GM21447 (cell line): ENCODE results near the gene BEST3.
A peak's percentile ranks its signal among the peaks of the same experiment; 100 is the strongest.
"Not testable (repeated sequence)": the region's sequence is repeated elsewhere in the genome, so short reads cannot be mapped to it uniquely, and the experiment has no call there.

ENCODE experiments used
- ATAC-seq: cut with Tn5 transposase; IDR thresholded peaks from one replicate; pipeline ENCODE4 v1.9.1; 2021; ENCODE audit not compliant: unreplicated experiment

BEST3 gene

GRCh38 chr12:69653703-69654102 lies 45.4 kb downstream of the BEST3 start:
- ATAC-seq = no peak

- ATAC-seq = no peak
Measured at GRCh38 chr12:69651922-69652321, 47.2 kb downstream of the BEST3 start.

- no peak for ATAC-seq
Measured at GRCh38 chr12:69649529-69649928, 49.6 kb downstream of the BEST3 start.

GRCh38 chr12:69648476-69648875 lies 50.6 kb downstream of the BEST3 start:
- no peak for ATAC-seq

GRCh38 chr12:69647178-69647577 lies 51.9 kb downstream of the BEST3 start:
- no peak for ATAC-seq

DNA sequence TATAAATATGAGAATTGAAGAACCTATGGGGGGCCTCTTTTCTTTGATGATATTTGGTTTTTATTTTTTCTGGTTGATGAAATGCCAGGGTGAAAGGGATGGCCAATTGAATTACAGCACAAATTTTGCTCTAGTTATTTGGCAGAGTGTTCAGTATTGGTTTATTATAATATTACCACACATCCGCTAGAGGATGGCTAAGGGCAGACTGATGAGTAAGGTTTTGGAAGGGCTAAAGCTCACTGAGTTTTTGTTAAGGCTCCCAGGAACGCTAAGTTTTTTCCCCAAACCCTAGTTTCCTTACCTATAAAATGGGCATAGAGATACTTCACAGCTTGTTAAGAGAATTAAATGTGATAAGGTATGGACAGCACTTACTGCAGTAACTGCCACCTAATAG lies 54.1 kb downstream of the BEST3 start:
- no peak for ATAC-seq

- no peak for ATAC-seq
Measured at GRCh38 chr12:69644511-69644910, 54.6 kb downstream of the BEST3 start.

DNA sequence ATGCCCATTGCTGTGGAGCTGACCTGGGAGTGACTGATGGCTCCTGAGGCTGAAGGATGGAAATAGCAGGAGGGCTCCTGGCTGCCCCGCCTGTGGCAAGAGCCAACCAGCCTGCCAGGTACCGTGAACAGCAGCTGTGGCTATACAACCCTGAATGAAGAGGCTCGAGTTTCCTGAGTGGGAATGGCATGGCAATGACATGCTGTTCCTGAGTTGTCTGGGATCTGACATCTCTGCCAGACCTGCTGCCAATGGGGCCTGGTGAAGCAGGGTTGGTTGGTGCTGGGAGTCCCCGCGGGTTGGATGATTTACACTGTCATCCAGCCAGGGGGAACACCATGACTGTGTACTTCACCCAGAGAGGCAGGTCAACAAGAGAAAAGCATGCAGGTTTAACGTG lies 56.6 kb downstream of the BEST3 start:
- no peak for ATAC-seq

GRCh38 chr12:69641546-69641945 lies 57.6 kb downstream of the BEST3 start:
- no peak for ATAC-seq

DNA sequence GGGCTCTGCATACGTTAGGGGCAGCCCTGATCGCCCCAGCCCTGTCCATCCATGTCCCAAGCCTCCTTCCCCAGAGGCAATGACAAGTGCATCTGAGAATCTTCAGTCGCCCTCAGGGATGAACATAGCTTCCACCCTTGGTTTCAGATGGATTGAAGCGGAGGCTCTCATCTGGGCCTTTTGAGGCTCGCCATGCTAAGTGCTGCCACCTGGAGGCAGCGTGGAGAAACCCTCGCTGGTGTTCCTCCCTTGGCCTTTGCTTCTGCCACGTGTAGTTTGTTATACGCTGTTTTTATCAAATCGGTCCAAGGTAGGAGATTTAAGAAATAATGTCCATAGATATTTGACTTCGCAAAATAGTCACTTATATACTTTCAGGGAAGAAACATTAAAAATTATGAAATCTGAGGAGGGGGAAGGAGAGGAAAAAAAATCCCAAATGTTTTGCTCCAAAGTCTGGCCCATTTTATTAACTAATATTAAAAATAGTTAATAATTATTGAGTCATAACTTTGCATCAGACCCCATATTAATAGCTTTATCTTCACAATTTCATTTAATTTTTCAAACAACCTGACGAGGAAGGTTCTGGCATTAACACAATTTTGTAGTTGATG lies 59.6 kb downstream of the BEST3 start:
- ATAC-seq = peak; percentile 79

DNA sequence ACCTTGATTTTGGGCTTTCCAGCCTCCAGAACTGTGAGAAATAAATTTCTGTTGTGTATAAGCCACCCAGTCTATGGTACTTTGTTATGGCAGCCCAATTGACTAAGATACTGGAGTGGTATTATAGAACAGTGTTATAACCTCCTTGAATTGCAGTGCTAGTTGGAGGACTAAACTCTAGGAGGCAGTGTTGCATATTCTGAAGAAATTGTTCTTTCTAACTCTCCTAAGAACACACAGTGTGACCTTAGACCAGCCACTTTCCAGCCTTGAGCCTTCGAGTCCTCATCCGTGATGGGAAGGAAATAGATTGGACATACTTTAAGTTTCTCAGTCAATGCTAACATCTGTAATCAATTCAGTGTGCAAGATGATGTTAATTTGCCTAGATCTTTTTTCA lies 66.0 kb downstream of the BEST3 start:
- ATAC-seq = no peak

DNA sequence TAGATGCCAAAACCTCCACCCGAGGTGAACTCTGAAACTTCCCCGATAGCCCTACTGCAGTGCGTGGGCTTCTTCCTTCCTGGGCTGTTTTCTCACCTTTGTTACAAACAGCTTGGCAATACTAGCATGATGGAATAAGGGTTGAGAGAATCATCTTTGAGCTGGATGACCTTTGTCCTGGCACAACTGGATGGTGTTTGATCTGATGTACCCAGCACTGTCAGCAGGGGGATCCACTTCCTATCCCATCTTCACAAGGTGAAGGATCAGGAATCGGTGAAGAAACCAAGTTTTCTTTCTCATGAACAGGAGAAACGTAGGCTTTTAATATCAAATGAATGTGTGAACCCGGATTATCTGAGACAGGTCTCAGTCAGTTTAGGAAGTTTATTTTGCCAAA lies 68.9 kb downstream of the BEST3 start:
- no peak for ATAC-seq

DNA sequence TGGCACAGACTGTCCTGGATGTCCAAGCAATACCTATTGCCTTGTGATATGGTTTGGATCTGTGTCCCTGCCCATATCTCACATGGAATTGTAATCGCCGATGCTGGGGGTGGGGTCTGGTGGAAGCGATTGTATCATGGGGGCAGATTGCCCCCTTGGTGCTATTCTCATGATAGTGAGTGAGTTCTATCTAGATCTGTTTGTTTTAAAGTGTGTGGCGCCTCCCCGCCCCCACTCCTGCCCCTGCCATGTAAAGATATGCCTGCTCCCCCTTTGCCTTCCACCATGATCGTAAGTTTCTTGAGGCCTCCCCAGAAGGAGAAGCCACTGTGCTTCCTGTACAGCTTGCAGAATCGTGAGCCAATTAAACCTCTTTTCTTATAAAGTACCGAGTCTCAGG lies 71.6 kb downstream of the BEST3 start:
- no peak for ATAC-seq

DNA sequence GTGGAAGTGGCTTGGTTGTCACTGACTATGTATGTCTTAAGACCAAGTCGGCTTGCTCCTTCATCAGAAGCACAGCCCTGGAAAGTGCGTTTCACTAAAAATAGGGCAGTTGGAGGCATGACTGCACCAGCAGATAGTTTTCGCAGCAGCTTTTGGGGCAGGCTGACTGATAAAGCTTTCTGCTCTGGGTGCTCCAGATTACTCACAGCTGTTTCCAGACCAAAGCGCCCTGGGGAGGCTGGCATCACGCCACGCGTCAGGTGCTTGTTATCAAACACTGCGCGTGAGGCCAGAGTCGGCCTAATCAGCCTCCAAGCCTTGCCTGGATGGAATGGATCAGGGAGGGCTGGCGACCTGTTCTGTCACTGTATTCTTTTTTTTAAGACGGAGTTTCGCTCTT lies 75.1 kb downstream of the BEST3 start:
- no peak for ATAC-seq

DNA sequence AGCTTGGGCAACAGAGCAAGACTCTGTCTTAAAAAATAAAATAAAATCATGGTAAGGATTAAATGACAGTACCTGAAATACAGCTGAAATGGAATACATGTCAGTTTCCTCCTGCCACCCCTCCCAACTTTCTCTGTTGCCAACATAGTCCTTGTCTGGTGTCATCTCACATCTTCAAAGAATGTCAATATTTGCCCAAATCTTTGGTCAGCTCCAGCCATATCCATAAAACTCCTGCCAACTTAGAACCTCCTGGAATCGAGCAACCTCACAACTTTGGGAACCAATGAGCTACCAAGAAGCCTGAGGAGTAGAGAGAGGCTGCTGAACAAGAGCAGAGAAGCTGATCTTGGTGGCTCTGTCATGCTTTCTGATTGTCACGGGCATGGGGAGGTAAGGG lies 77.6 kb downstream of the BEST3 start:
- ATAC-seq = no peak

DNA sequence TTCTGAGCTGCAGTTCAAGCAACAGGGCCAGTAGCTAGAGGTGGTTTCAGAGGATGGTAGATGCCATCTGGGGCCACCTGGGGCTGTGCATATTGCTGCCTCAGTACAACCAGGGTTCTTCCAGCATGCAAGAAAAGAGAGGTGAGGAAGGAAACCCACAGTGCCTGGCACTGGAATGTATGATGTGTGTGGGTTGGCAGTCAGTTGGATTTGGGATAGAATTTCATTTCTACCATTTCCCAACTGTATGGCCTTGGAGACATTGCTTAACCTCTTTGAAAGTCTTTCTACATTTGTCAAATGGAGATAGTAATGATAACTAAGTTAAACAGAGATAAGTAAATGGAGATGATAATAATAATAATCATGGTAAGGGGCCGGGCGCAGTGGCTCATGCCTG lies 78.2 kb downstream of the BEST3 start:
- ATAC-seq = no peak

DNA sequence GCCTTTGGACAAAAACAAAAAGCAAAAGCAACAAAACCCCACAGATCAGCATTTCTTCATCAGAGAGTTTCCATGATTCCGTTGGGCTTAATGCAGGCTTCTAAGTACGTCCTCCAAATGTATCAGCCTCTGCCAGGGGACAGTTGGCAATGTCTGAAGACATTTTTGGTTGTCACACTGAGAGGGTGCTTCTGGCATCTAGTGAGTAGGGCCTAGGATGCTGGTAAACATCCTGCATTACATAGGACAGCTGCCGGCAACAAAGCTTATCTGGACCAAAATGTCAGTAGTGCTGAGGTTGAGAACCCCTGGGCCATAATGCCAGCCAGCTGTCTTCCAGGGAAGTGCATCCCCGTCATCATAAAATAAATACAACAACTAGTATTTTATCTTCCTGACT lies 79.0 kb downstream of the BEST3 start:
- no peak for ATAC-seq

GRCh38 chr12:69619050-69619449 lies 80.1 kb downstream of the BEST3 start:
- ATAC-seq = no peak

DNA sequence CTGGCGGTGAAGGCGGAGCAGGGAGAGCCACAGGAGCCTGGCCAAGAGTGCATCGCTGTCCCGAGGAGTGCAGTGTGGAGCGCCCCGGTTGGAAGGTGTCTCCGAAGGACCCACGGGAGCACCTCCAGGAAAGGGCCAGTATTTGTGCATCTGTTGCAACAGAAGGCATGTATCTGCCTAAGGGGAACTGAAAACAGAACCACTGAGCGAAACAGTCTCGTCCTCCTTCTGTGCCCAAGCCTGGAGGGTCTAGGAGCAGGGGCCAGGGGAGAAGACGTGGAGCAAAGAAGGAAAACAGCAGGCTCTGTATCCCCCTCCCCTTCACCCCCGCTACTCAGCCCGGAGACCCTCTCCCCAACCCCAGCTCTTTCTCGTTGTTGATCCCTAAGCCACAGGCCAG lies 83.1 kb downstream of the BEST3 start:
- ATAC-seq = no peak

DNA sequence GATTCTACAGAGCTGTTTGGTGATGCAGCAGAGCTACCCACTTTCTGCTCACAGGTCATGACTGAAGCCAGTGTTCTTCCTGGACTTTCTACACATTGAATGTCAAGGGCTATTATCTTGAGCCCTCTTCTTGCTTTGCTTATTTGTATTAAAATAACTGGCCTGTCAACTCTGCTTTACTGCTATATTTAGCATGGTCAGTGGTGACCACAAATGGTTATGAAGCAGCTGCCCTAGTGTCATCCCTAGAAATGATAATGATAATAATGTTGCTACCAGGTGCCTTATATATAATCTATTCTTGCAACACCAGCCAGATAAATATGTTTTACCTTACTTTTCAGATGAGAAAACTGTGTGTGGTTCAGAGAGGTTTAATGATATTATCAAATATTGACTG lies 85.8 kb downstream of the BEST3 start:
- ATAC-seq = no peak

- ATAC-seq = no peak
Measured at GRCh38 chr12:69610729-69611128, 88.4 kb downstream of the BEST3 start, which contains the start of gene LRRC10. Gene LRRC10, minus strand, starts transcription at chr12:69610907. Its CDS starts 69 bp downstream, at chr12:69610838.

DNA sequence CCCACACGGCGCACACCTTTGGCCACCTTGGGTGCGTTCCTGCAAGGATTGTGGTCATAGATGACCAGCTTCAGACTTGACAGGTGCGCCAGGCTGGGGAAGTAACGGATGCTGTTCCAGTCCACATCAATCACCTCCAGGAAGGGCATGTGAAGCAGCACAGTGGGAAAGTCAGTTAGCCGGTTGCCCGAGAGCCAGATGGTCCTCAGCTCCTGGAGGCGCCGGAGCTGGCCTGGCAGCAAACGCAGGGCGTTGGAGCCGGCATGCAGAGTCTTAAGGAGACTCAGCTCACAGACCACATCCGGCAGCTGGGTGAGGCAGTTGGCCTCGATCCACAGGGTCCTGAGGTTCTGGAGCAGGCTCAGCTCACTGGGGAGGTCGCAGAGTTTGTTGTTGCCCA lies 89.0 kb downstream of the BEST3 start:
- ATAC-seq = no peak

DNA sequence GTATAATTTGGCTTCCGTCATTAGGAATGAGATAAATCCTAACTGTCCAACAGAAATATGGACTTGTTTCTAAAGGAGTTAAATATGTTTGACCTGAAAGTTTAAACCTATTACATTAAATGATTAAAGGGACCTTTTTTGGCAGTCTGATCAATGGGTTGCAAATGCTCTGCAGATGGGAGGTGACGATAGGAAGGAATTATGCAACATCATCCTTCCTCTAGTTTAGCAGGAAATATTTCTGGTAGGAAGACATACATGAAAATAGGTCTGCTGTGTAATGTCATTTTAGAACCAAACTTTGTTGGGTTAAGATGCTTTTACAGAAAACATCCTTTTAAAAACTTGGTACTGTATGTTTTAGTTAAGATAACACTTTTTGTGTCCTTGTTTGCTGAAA lies 91.0 kb downstream of the BEST3 start:
- no peak for ATAC-seq

DNA sequence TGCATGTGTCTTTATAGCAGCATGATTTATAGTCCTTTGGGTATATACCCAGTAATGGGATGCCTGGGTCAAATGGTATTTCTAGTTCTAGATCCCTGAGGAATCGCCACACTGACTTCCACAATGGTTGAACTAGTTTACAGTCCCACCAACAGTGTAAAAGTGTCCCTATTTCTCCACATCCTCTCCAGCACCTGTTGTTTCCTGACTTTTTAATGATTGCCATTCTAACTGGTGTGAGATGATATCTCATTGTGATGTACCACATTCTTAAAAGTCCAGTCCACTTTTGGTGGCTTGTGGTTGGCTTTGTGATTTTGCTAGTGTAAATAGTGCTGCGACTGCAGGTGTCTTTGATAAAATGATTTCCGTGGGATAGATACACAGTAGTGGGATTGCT lies 94.8 kb downstream of the BEST3 start:
- not testable (repeated sequence) for ATAC-seq
